HG03378 (cell line): ENCODE results near the gene RAB40C.

Experiments used
- ATAC-seq: cut with Tn5 transposase; IDR thresholded peaks from one replicate; pipeline ENCODE4 v1.9.1; 2021; ENCODE audit warnings: mild to moderate bottlenecking, moderate library complexity; ENCODE audit not compliant: unreplicated experiment

RAB40C gene

DNA sequence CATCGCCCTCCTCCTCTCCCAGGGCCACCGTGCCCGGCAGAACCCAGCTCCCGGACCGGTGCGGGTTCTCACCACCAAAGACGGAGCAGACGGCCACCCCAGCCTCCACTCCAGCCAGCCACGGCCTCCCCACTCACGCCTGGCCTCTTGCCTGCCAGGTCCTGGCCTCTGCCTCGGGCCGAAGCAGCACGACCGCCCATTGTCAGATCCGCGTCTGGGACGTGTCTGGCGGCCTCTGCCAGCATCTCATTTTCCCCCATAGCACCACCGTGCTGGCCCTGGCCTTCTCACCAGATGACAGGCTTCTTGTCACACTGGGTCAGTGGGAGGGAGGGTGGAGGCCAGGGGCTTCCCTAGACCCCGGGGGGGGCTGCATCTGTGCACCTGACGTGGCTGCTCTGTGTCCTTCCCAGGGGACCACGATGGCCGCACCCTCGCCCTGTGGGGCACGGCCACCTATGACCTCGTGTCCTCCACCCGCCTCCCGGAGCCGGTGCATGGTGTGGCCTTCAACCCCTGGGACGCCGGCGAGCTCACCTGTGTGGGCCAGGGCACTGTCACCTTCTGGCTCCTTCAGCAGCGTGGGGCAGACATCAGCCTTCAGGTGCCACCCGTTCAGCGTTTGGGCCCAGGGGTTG is 71.4 kb downstream of the RAB40C start:
- ATAC-seq = no peak

GRCh38 chr16:662095-662494 is 72.2 kb downstream of the RAB40C start:
- no peak for ATAC-seq

- no peak for ATAC-seq
Observed at GRCh38 chr16:662597-662996, 72.7 kb downstream of the RAB40C start.

DNA sequence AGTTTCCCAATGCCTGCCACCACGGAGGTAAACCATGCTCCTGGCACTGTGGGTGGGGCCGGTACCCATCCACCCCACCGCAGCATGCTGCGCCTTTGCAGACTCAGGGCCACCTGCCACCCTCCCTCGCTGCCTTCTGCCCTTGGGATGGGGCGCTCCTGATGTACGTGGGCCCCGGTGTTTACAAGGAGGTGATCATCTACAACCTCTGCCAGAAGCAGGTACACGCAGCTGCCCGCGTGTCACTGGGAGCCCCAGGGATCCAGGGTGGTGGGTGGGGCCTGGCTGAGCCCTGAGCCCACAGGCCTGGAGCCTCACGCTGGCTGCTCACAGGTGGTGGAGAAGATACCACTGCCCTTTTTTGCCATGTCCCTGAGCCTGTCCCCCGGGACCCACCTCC is 76.7 kb downstream of the RAB40C start:
- ATAC-seq = no peak

GRCh38 chr16:667113-667779 is 77.4 kb downstream of the RAB40C start:
- ATAC-seq = no peak

GRCh38 chr16:667780-668518 is 78.1 kb downstream of the RAB40C start, which contains the start of gene RHOT2:
TSS of gene RHOT2 (plus strand) at chr16:668132. CDS start at chr16:668200, 68 bp downstream.
- no peak for ATAC-seq

DNA sequence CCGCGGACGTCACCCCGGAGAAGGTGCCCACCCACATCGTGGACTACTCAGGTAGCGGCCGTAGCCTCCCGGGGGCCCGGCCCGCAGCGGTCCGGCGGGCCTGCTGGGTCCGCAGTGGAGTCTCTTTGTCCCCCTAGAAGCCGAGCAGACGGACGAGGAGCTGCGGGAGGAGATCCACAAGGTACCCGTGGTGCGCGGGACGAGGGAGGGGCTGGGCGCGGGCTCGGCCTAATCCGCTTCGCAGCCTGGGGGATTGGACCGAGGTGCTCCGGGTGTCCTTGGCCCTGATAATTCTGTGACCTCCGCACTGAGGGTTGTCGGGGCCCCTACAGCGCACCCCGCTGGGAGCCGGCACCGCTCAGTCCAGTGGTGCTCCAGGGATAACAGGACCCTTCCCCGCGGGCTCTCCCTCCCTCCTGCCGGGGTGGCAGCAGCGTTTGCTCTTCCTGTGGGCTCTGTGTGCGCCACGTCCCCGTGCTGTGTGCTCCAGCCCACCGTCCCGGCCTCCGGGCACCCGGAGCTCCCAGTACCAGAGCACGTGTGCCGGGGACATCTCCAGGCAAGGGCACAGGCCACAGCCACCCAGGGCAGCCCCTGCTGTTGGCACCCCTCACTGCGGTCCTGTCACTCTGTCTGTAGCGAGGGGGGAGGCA is 78.8 kb downstream of the RAB40C start:
- ATAC-seq = no peak

DNA sequence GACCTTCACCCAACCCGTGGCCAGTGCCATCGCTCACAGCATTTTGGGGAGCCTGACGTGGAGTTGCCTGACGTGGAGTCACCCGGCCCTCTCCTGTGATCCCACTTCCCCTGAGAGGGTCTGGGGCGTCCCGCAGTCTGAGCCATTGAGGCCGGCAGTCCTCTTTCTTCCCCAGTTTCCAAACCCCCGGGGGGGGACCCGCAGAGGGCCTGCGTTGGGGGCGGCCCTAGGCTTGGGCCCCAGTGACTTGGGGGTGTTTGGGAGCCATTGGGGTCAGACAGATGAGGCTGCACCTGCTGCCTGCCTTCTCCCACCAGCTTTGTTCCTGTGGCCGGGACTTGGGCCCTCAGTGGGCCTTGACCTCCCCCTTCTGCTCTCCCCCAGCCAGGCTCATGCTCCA is 79.8 kb downstream of the RAB40C start:
- ATAC-seq = no peak

DNA sequence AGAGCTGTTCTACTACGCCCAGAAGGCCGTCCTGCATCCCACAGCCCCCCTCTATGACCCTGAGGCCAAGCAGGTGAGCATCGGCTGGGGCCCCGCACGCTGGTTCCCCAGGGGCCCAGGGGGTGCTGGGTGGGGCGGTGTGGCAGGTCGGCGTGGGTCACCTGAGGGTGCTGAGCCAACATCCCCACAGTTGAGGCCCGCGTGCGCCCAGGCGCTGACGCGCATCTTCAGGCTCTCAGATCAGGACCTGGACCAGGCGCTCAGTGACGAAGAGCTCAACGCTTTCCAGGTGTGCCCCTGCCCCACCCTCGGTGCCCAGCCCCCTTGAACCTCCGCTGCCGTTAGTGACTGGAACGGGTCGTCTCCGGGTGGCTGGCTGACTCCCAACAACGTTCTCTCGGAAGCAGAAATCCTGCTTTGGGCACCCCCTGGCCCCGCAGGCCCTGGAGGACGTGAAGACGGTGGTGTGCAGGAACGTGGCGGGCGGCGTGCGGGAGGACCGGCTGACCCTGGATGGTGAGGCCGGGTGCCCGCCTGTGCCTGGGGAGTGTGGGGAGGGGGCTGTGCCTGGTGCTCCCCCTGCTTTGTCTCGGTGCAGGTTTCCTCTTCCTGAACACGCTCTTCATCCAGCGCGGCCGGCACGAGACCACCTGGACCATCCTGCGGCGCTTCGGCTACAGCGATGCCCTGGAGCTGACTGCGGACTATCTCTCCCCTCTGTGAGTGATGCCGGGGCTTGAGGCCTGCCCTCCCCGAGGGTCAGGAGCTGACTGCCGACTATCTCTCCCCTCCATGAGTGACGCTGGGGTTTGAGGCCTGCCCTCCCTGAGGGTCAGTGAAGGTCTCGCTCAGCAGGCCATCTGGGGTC is 80.9 kb downstream of the RAB40C start:
- no peak for ATAC-seq

DNA sequence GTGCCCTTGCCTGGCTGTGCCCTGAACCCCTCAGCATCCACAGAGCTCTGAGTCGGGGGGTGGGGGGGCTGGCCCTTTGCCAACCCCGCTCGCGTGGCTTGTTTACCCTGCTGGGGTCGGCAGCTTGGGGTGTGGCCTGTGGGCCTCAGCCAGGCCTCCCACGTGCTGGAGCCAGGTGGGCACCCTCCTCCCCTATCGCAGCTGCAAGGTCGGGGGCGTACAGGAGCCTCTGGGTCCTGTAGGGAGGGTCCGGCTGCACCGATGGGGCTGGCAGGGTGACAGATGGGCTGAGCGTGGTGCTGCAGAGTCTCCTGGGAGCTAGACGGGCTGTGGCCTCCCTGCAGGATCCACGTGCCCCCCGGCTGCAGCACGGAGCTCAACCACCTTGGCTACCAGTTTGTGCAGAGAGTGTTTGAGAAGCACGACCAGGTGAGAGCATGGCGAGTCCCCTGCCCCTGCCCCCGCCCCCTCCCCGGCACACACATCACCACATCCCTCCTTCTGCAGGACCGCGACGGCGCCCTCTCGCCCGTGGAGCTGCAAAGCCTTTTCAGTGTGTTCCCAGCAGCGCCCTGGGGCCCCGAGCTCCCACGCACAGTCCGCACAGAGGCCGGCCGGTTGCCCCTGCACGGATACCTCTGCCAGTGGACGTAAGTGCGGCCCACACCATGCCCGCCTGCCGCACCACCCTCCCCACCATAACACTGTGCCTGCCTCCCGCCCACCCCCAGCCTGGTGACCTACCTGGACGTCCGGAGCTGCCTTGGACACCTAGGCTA is 81.7 kb downstream of the RAB40C start:
- no peak for ATAC-seq

DNA sequence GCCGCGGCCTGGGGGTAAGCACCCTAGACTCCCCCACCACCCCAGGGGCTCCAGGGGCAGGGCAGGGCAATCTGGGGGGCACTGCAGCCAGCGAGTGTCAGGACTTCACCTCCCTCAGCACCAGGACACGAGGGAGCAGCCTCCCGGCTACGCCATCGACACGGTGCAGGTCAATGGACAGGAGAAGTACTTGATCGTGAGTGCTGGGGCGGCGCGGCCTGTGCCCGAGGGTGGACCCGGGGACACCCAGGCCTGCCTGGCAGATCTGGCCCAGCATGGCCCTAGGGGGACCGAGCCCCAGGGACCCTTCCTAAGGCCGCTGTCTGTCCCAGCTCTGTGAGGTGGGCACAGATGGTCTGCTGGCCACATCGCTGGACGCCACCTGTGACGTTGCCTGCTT is 82.5 kb downstream of the RAB40C start:
- ATAC-seq = no peak

GRCh38 chr16:672851-673250 is 83.0 kb downstream of the RAB40C start:
- ATAC-seq = no peak

DNA sequence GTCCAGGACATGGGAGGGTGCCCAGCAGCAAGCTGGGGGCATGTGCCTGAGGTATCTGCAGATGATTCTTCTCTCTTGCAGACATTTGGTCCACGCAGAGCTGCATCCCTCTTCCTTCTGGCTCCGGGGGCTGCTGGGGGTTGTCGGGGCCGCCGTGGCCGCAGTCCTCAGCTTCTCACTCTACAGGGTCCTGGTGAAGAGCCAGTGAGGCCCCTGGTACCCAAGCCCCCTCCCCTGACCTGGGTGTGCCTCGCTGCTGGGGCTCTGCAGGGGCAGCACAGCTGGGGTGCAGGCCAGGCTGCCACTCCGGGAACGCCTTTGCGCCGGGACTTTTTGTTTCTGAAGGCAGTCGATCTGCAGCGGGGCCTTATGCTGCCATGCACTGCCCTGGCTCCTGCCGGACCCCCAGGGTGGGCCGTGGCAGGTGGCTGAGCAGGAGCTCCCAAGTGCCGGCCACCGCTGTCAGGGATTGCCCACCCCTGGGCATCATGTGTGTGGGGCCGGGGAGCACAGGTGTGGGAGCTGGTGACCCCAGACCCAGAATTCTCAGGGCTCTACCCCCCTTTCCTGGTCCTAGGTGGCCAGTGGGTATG is 83.6 kb downstream of the RAB40C start:
- ATAC-seq = no peak

GRCh38 chr16:674214-674881 is 84.5 kb downstream of the RAB40C start:
- no peak for ATAC-seq

DNA sequence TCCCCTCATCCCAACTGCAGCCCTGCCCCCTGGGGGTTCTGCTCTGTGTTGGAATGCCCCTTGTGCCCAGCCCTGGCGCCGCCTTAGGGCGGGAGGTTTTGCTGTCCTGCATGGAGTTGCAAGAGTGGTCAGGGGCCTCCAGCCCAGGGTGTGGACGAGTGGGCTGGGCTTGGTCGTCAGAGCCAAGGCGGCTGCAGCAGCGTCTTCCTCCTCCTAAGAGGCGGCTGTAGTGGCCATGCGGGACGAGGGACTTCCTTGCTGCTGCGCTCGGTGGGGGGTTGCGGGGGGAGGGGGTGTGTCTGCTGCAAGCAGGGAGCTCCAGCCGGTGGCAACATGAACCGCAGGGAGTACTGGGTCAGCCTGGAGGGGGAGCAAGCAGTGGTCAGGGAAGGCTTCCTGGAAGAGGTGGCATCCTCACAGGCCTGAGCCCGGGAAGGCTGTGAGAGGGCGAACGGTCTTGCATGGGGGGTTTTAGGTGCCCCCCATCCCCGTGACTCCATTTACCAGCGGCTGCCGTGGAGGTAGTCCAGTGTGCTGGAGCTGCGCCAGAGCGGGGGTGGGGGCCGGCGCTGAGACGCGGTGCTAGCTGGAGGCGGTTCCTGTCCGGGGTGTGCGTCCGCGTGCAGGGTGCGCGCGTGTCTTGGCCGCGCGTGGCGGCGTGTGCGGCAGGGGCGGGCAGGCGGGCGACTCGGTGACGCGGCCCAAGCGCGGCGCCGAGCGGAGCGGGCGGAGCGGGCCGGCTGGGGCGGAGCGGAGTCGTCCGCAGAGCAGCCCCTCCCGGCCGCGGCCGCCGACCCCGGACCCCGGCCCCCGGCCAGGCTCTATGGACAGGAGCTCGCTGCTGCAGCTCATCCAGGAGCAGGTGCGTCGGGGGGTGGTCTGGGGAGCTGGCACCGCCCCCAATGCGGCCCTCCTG is 85.4 kb downstream of the RAB40C start, which contains the start of gene RHBDL1:
Gene RHBDL1 (plus strand): TSS at position 704 of the 916 bp plus-strand sequence. CDS start 120 bp downstream, at position 824.
- ATAC-seq = no peak

- no peak for ATAC-seq
Observed at GRCh38 chr16:675884-676564, 86.2 kb downstream of the RAB40C start.

DNA sequence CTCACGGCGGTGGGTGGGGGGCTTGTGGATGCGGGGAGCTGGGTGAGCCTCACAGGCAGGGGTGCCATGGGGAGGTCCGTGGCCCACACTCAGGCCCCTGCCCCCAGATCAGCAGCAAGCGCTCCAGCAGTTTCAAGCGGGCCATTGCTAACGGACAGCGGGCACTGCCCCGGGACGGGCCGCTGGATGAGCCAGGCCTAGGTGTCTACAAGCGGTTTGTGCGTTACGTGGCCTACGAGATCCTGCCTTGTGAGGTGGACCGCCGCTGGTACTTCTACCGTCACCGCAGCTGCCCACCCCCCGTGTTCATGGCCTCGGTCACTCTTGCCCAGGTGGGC is 86.7 kb downstream of the RAB40C start:
- ATAC-seq = no peak
